GM21529 (cell line): ENCODE data around the gene TLK1.
A peak's percentile ranks its signal among the peaks of the same experiment; 100 is the strongest.

ENCODE experiments used
- ATAC-seq: cut with Tn5 transposase; IDR thresholded peaks from one replicate; pipeline ENCODE4 v1.9.1; 2021; ENCODE audit not compliant: unreplicated experiment

TLK1 gene

GRCh38 chr2:171009386-171009785, 151.3 kb downstream of the TLK1 start:
- no peak for ATAC-seq

DNA sequence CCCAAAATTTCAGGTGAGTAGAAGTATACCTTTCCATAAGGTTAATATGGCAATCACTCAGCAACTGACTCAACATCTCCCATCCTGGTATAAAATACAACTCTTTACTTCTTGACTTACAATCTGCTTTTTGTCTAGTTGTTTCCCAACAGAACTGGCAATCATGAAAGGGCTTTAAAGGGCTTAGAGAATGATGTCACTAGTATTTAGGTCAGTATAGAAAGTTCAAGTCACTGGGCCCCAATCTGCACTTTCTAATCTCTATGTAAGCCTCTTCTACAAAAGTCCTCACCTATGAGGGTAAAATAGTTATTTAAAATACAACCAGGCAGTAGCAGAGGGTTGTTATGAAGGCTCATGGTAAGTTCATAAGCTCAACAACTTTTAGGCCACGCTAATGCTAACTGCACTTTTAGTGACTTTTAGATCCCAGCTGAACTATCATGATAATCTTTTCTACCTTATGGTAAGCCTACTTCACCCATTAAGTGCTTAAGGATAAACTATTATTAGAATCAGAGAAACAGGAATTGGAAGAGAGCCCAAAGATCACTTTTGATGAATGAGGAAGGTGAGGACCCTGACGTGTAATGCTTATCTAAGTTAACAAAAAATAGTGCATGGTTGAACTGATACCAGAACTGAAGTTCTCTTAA, 152.0 kb downstream of the TLK1 start:
- ATAC-seq, result no peak

DNA sequence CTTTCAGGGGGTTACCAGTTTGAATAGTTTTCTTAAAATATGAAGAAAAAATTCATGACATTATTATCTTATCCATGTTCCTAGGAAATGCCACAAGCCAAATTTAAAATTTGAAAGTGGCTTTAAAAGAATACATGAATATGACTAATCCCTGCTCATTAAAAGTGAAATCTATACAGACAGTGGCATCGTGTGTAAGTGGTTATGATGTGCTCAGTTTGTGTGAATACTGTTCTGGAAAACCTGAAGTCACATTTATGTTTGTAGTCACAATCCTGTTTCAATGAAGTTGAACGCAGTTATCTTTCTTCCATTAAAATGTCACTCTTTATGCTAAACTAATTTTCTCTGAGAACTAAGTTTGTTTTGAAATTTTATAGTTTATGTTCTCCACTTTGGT, 155.9 kb downstream of the TLK1 start:
- no peak for ATAC-seq

DNA sequence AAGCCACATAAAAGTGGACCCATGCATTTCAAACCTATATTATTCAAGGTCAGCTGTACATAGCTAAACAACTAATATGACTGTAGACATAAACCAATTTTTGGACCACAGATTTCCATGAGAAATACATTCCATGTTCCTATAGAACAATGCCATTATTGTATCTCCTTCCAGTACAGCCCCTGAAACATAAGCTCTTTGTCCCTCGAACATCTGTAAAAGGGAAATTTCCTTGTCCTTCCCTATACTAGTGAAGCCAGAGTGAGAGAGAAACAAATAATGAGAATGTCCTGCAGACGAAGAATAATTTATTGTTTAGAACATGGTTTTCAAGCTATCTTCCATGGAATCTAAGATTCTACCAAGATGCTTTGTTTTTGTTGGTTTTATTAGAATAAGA, 156.3 kb downstream of the TLK1 start:
- no peak for ATAC-seq

DNA sequence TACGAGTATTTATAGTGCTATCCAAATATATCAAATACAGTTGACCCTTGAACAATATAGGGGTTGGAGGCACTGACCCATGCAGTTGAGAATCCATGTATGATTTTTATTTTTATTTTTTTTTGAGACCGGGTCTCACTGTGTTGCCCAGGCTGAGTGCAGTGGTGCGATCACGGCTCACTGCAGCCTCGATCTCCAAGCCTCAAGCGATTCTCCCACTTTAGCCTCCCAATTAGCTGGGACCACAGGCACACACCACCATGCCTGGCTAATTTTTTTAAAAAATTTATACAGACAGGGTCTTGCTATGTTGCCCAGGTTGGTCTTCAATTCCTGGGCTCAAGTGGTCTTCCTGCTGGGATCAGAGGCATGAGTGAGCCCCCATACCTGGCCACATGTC, 161.0 kb downstream of the TLK1 start:
- no peak for ATAC-seq

DNA sequence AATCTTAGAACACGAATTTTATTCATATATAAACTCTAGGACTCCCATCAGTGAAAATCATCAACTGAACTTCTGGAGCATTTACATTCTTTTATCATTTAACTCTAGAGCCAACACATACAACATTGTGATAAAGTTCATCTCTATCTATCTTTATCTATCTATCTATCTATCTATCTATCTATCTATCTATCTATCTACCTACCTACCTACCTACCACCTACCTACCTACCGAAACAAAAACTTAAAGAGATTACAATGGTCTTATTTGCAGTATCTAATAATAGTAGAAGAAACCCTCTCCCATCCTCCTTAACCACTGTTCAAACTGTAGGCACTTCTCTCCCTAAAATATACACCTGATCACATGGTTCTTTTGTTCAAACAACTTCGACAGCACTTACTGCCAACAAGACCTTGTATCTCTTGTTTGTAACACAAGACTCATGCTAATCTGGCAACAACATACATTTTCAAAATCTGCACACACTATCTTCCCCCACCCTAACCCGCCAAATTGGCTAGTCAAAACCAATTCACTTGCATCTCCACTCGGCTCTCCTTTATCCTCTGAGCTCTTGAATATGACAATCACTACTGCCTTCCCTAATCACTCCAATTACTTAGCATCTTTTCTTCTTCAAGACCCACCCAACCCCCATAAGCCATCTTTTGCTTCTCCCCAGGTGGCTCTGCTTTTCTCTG, 162.6 kb downstream of the TLK1 start:
- ATAC-seq, result no peak

GRCh38 chr2:170996316-170996715, 164.4 kb downstream of the TLK1 start:
- no peak for ATAC-seq

- no peak for ATAC-seq
Measured at GRCh38 chr2:170991398-170992182, 169.1 kb downstream of the TLK1 start.

DNA sequence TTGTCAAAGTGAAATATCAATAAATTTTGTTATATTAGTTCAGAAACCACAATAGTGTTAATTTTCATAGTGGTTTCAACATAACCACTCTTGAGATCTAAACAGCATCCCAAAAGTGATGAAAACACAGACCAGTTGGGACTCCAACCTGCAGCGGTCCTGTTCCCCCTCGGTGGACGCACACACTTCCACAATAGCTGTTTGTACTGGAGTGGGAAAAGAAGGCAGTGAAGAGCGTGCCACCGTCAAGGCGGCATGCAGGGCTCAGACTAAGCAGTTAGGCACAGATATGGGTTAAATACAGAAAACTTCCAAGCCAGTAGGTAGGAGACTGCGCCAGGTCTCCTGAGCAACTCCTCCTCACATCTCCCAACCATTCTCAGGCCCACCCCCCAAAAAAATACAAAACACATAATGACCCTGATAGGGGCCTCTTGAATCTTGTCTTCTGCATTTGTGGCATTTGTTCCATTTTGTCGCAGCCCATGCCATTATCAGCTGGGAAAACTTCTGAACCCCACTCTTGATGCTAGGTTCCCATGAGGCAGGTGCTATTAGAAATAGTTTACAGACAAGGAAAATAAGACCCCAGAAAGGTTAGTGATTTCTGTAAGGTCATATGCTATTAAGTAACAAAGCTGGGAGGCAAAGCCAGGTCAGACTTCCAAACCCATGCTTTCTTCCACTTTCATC, 174.0 kb downstream of the TLK1 start:
- no peak for ATAC-seq

DNA sequence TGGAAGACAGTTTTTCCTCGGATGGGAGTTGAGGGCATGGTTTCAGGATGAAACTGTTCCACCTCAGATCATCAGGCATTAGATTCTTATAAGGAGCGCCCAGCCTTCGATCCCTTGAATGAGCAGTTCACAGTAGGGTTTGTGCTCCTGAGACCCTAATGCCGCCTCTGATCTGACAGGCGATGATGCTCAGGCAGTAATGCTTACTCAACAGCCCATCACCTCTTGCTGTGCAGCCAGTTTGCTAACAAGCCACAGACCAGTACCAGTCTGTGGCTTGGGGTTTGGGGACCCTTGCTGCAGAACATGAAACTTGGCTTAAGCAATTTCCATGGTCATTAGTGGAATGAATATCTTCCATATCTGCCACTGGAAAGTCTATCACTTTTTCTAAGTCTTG, 175.3 kb downstream of the TLK1 start:
- no peak for ATAC-seq

GRCh38 chr2:170984079-170984478, 176.6 kb downstream of the TLK1 start:
- ATAC-seq, result no peak

DNA sequence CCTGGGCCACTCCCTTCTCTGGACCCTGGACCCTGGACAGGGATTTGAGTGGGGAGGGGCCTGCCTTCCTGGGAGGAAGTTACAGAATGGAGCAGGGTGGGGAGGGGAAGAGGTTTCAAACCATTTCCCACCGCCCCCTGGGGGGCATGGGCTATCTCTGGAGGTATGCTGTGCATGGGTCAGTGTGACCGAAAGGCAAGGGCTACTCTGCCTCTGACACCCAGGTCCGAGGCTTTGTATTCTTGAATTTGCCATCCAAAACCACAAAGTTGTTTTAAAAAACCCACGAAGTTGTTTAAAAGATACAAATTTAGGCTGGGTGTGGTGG, 184.8 kb downstream of the TLK1 start:
- ATAC-seq, result no peak

DNA sequence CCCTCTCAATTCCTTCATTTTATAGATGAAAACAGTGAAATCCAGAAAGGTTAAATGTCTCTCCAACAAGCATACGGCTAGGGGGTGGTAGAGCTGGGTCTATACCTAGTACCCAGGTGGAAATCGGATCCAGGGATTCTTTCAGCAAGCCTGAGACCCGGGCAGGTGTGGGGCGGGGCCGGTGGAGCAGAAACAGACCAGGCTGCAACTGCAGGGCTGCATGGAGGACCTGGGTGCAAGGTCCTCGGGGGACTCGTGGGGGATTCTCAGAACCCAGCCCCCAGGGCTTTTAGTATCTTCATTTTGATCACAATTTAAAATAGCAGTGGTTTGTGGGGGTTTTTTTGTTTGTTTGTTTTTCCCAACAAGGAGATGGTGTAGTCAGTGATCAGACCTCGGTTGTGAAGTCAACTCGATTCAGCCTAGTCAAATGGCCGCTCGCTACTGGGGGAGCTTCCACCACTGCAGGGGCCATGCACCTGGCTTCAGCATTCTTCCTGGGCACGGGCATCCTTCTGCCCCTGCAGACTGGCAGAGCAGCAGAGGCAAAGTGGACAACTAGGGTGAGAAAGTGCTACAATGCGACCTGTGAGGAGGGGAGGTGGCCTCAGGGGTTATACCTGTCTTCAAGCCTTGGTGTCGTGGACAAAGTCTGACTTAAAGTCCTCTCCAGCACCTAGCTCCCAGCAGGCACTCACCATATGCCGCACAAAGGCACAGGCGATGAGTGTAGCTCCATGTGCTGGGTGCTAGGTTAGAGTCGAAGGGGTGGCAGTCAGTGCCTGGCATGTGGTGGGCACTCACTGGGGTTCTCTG, 185.4 kb downstream of the TLK1 start:
- no peak for ATAC-seq

DNA sequence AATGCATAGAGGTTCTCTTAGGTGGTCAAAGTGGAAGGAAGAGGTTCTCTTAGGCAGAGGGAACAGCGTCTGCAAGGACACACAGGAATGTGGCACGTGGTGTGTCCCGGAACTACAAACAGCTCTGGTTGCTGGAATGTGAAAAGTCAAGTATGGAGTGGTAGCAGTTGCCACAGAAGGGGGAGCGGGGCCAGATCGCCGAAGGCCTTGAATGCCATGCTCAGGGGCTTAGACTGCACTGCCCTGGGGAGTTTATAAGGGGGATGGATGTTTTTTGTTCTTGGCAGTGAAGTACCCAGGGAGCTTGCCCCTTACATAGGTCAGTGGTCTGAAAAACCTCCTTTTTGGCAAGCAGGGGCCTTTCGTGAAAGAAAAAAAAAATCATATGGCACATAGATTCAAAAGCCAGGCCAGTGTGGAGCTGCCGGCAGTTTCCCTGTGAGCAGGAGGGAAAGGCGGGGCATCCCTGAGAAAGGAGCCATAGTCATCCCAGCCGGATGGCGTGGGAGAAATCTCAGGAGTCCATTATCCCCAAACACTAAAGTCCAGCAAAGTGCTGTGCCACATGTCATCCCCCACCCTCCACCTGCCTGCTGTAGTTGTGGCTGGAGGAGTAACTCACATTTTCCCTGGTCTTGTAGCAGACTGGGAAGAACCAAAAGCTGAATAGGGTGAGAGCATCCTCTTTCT, 186.2 kb downstream of the TLK1 start:
- no peak for ATAC-seq

DNA sequence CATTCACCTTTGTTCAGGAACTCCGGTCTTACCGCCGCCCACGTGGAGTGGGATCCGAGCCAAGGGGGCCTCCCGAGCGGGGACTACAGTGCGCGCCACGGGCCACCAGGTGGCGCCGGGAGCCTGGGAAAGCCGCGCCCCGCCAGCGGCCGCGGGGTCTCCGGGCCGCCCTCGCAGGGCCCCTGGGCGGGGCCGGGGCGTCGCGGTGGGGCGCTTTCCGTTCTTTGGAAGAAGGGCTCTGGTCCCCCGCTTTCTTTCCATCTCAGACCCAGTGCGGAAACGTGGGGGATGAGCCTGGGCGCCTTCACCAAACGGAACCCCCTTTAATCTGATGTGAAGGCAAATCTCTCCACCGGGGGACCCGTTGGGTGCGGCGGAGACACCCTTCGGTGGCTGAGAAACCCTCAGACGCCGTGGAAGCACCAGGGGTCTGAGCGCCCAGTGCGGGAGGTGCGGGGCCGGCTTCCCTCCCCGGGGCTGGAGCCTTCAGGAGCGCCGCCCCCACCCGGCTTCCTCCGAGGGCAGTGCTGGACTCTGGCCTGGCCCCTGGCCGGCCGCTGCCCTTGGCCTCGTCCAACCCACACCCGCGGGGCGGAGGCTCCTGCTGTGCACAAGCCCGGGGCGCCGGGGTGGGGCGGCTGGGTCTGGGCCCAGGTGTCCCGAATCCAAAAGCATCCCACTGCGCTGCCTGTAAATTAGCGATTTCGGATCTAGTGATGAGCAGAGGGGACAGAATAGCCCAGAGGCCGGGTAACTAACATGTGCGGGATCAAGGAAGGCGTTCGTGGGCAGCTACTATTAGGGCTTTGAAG, 187.0 kb downstream of the TLK1 start:
- peak; percentile 91 for ATAC-seq

GRCh38 chr2:170973225-170973491, 187.5 kb downstream of the TLK1 start:
- ATAC-seq, result no peak

- ATAC-seq, result no peak
Measured at GRCh38 chr2:170972296-170973224, 188.1 kb downstream of the TLK1 start.

DNA sequence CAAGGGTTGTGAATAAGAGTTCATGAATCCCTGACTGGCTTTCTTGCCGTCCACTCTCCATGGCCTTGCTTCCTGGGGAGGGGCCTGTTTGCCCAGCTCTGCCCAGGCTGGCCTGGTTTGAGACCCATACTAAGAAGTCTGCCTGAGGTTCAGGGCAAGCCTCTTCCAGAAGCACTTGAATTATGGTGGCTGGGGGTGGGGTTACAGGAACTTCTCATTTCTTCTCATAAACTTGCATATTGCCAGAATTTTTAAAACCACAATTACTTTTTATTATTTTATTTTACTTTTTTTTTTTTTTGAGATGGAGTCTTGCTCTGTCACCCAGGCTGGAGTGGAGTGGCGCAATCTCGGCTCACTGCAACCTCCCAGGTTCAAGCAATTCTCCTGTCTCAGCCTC, 189.6 kb downstream of the TLK1 start:
- ATAC-seq, result no peak
